ENCODE measurements around the gene PRKN.

Gene PRKN

GRCh38 chr6:161976553-161976952, 751.0 kb downstream of the PRKN start:
- TF ChIP-seq, protein P1, sequence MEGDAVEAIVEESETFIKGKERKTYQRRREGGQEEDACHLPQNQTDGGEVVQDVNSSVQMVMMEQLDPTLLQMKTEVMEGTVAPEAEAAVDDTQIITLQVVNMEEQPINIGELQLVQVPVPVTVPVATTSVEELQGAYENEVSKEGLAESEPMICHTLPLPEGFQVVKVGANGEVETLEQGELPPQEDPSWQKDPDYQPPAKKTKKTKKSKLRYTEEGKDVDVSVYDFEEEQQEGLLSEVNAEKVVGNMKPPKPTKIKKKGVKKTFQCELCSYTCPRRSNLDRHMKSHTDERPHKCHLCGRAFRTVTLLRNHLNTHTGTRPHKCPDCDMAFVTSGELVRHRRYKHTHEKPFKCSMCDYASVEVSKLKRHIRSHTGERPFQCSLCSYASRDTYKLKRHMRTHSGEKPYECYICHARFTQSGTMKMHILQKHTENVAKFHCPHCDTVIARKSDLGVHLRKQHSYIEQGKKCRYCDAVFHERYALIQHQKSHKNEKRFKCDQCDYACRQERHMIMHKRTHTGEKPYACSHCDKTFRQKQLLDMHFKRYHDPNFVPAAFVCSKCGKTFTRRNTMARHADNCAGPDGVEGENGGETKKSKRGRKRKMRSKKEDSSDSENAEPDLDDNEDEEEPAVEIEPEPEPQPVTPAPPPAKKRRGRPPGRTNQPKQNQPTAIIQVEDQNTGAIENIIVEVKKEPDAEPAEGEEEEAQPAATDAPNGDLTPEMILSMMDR (conservative IDR thresholded peaks at IDR 0.05): no peak
- no peak overlapping the region for H3K27ac ChIP-seq

DNA sequence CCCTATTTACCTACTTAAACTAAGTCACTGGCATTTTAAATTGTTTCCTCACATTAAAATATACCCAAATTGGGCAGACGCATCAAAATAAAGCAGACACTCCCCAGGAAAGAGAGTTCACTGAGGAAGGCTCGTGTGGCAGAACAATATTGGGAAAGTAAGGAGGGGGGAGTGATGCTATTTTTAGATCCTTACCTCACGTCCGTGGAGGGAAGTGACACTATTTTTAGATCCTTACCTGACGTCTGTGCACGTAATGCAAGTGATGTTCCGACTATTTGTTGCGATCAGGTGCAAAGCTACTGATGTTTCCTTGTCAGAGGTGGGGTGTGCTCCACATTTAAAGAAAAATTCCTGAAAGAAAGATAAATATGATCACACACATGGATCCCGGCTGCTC, 754.5 kb downstream of the PRKN start:
- TF ChIP-seq, protein P1 (conservative IDR thresholded peaks at IDR 0.05): no peak
- H3K27ac ChIP-seq: no peak overlapping the region

GRCh38 chr6:161971043-161971442, 756.5 kb downstream of the PRKN start:
- TF ChIP-seq, protein P1 (conservative IDR thresholded peaks at IDR 0.05): no peak
- no peak overlapping the region for H3K27ac ChIP-seq

DNA sequence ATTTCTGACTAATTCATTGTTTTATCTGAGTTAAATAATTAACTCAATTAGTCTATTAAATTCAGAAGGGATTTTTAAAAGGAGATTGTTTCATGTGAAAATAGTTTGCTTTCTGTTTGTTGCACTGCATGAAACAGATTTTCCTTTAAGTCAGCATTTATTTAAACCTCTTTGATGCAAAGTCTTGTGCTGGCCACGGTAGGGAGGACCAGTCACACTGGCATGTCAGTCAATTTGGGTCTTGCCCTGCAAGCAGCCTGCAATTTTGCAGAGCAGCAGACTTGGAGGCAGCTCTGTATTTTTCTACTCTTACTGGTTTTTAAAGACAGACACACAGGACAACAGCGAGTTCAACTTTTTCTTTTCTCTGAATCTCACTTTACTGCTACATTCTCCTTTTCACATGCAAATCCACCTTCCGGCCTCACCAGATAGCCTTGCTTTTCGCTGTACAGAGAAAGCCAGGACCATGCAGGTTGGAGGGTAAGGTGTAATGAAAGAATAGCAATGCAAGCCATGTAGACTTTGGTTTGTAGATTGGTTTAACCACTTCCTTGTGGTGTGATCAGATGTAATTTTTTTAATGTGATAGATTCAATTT, 763.8 kb downstream of the PRKN start:
- TF ChIP-seq, protein P1 (conservative IDR thresholded peaks at IDR 0.05): no peak
- no peak overlapping the region for H3K27ac ChIP-seq

DNA sequence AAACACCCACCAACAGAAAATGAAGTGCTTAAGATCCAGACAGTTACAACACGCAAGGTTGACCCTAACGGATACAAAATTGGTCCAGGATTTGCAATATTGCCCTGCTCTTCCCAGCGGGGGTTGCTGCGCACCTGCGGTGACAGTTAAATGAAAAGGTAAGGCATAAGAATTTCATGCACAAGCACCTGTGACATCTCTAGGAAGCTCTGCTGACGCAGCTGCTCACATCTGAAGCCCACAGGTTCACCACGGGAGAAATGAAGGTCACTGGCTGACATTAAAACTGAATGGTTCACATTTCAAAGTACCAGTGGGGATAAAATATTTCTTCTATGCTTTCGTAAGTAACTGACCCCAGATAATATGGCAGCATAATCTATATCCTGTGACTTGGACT, 764.4 kb downstream of the PRKN start:
- no peak overlapping the region for H3K27ac ChIP-seq

DNA sequence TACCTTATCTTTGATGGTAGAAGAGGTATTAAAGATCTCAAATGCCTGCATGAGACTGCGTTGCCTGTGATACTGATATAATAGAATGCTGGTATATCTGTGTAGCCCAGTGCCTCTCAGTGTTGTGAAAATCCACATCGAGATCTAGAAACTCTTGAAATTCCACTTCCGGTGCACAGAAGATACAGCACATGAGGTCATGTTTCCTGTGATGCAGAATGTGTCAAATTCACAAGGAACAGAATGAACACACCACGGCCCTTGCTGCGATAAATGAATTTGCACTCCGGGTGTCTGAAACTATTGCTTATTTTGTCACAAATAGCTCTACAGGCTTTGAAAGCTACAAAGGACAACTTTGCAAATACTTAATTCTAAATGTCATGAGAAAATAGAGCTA, 765.8 kb downstream of the PRKN start:
- TF ChIP-seq, protein P1 (conservative IDR thresholded peaks at IDR 0.05): no peak
- no peak overlapping the region for H3K27ac ChIP-seq

More for the DNA sequence above, 764.4 kb downstream of the PRKN start:
- TF ChIP-seq, protein P1 (conservative IDR thresholded peaks at IDR 0.05): no peak

- TF ChIP-seq, protein P1 (conservative IDR thresholded peaks at IDR 0.05): no peak
- H3K27ac ChIP-seq: no peak overlapping the region
These were observed 766.5 kb downstream of the PRKN start for GRCh38 chr6:161961046-161961445.

All from VCaP (cell line).